ENCODE data around the gene GPR183. TPM values are rescaled to one million over a fixed set of nuclear protein-coding genes. Genes with fewer than 3 reads are reported as not detected.
A peak's percentile ranks its signal among the peaks of the same experiment; 100 is the strongest.

Gene GPR183
- total and polyA plus RNA-seq, 10 of the 15 experiments (the other 5 are each of a cell fraction or from before 2014, with no cell fraction given): 134 to 669 (median 225) TPM

- FAIRE-seq: no peak
Measured at GRCh38 chr13:99294198-99294597, 13.0 kb downstream of the GPR183 start.

More at GRCh38 chr13:99294198-99294597, 13.0 kb downstream of the GPR183 start:
- ATAC-seq (no peak), DNase-seq (ENCODE audit: low read depth, low spot score) (no peak)
- peak; percentile 82; the same call in 1 of the 2 replicates for TF ChIP-seq POLR2AphosphoS5 (IDR thresholded peaks at IDR 0.05; ENCODE audit: low read length)
- peak; percentile 61; the same call in 1 of the 2 replicates for TF ChIP-seq SMAD5 (IDR thresholded peaks at IDR 0.05; ENCODE audit: low read depth)
- TF ChIP-seq ZZZ3 (IDR thresholded peaks at IDR 0.05; ENCODE audit: control insufficient read depth, insufficient read length, low read depth): no peak
- TF ChIP-seq POLR2AphosphoS2 (IDR thresholded peaks at IDR 0.05; ENCODE audit: low read depth, low read length): peak; percentile 68
- TF ChIP-seq CEBPB (IDR thresholded peaks at IDR 0.05; ENCODE audit: borderline replicate concordance in 1 of 2, low read depth in 2 of 2, low read length in 2 of 2): no peak
- TF ChIP-seq DPF2 (IDR thresholded peaks at IDR 0.05): no peak
- TF ChIP-seq USF2 (IDR thresholded peaks at IDR 0.05; ENCODE audit: borderline replicate concordance, low read depth, low read length): no peak
- TF ChIP-seq ZBTB4 (CRISPR knock-in tag; IDR thresholded peaks at IDR 0.05): no peak
- TF ChIP-seq PML (IDR thresholded peaks at IDR 0.05; ENCODE audit: low read length): 0 out of 2 replicates have a peak, but pooled peaks have one; percentile 21
- peak; percentile 1; the same call in 1 of the 2 replicates for TF ChIP-seq BACH1 (IDR thresholded peaks at IDR 0.05; ENCODE audit: borderline replicate concordance)
- TF ChIP-seq ZNF592 (IDR thresholded peaks at IDR 0.05): no peak
- TF ChIP-seq BCL3 (IDR thresholded peaks at IDR 0.05; ENCODE audit: borderline replicate concordance, insufficient read depth, low read depth, low read length, poor library complexity, severe bottlenecking): peak; percentile 8
- H3K79me2 ChIP-seq (ENCODE audit: control insufficient read depth, insufficient read depth, low read length): peaks cover 68% of the 10 kb centered on the region
- H2AFZ ChIP-seq (ENCODE audit: control insufficient read depth, low read depth, low read length): no peak overlapping the region
- no peaks in the 10 kb centered on the region for H3K9me3 ChIP-seq (replicated peaks; ENCODE audit: control insufficient read depth, insufficient read depth, low read length)
- SMC1A ChIA-PET (ENCODE audit: uncharacterized antibody, unreplicated experiment): interaction anchor here (0.5 to 3.3 kb wide), 7 partner anchors 10 to 79 kb away, joined by 3 to 29 read pairs (median 3); no protein-coding TSS in a partner anchor
- RAD21 ChIA-PET (ENCODE audit: unreplicated experiment): interaction anchor here (0.6 to 3.9 kb wide), 3 partner anchors 24 to 141 kb away, joined by 3 to 20 read pairs (median 6); no protein-coding TSS in a partner anchor
- no peak overlapping the region for H3K4me3 ChIP-seq
- BruUV-seq (replicated peaks): no TSS peak
- H3K9ac ChIP-seq (ENCODE audit: control insufficient read depth, insufficient read depth, low read length): no peak overlapping the region
- POLR2A ChIA-PET: no interaction called here
- H3K4me2 ChIP-seq (ENCODE audit: control insufficient read depth, insufficient read depth): no peak overlapping the region
- CTCF ChIA-PET: interaction anchor here (0.9 to 2.8 kb wide), 6 partner anchors 11 to 142 kb away, joined by 3 to 7 read pairs (median 4); no protein-coding TSS in a partner anchor
- peaks cover 15% of the 10 kb centered on the region for H3K4me1 ChIP-seq (ENCODE audit: control insufficient read depth, insufficient read depth, low read length)
- in situ Hi-C loops (cut with MboI) (no loop called here), intact Hi-C loops (cut with micrococcal nuclease; ENCODE audit: unreplicated experiment) (no loop called here)
- no peak overlapping the region for H3K27ac ChIP-seq (ENCODE audit: control insufficient read depth, insufficient read depth)
- no peaks in the 10 kb centered on the region for H3K27me3 ChIP-seq (replicated peaks in 1 of 2; ENCODE audit: control insufficient read depth in 2 of 2, insufficient read depth in 2 of 2, low read length in 1 of 2)
- H3K36me3 ChIP-seq (ENCODE audit: control insufficient read depth in 2 of 2, insufficient read depth in 2 of 2, low read length in 1 of 2): peaks cover 6 to 15% of the 10 kb centered on the region in 2 experiments
- H4K20me1 ChIP-seq (ENCODE audit: control insufficient read depth, insufficient read depth): peaks cover 3% of the 10 kb centered on the region; the same call in 1 of the 2 replicates

All from GM12878 (cell line).